Stimulated activated naive CD4-positive, alpha-beta T cell treated with Interleukin-2 at 50 U/mL for 16 hours (primary cell): ENCODE measurements around the gene DNAJC11.
"Not testable (repeated sequence)": the region's sequence is repeated elsewhere in the genome, so short reads cannot be mapped to it uniquely, and the experiment has no call there.

Source experiments
- DNase-seq: peaks from one replicate; lab custom pipeline; 2025; lab: John Stamatoyannopoulos, UW

Gene DNAJC11, protein sequence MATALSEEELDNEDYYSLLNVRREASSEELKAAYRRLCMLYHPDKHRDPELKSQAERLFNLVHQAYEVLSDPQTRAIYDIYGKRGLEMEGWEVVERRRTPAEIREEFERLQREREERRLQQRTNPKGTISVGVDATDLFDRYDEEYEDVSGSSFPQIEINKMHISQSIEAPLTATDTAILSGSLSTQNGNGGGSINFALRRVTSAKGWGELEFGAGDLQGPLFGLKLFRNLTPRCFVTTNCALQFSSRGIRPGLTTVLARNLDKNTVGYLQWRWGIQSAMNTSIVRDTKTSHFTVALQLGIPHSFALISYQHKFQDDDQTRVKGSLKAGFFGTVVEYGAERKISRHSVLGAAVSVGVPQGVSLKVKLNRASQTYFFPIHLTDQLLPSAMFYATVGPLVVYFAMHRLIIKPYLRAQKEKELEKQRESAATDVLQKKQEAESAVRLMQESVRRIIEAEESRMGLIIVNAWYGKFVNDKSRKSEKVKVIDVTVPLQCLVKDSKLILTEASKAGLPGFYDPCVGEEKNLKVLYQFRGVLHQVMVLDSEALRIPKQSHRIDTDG

DNA sequence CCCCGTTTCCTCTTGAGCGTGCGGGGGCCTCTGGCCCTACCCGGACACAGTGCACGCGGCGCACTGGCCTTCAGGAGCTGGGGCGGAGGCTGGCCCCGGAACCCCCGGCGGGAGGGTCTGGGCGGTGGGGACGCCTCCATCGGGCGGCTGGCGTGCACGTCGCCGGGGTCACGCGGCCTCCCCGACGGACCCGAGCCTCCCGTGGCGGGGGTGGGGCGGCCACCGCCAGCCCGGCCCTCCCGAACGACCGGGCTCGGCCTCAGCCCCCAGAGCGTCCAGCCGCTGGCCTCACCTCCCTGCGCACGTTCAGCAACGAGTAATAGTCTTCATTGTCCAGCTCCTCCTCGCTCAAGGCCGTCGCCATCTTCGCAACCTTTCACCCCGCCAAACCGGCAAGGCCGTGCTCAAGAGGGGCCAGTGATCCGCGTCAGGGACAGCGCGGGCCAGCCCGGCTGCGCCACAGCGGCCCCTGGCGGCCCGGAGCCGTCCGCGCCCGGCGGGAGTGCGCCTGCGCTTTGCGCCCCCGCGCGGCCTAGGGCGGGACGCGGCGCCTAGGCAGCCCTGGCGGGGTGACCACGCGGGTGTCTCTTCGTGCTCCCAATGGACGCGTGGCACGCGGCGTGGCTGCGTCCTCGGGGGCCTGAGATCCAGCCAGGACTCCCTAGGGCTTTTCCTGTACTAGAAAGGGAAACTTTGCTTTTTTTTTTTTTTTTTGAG is at the start of gene DNAJC11:
TSS of gene DNAJC11 (minus strand) at position 380 of the 717 bp plus-strand sequence. CDS start at position 364, 16 bp downstream.
- DNase-seq: peak; percentile 85

DNA sequence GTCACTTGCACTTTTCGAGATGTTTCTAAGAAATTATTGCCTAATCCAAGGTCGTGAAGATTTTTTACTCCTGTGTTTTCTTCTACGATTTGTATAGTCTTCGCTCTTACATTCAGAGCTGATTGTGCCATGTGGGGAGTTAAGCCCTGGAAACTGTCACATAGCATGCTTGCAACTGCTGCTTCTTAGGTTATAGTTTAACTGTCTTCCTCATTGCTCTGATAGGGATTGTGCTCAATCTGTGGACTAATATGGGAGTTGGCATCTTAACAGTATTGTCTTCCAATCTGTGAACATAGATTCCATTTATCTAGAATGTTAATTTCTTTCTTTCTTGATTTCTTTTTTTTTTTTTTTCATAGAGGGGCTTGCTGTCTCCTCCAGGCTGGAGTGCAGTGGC is 48.9 kb upstream of the DNAJC11 start:
- DNase-seq: no peak

DNA sequence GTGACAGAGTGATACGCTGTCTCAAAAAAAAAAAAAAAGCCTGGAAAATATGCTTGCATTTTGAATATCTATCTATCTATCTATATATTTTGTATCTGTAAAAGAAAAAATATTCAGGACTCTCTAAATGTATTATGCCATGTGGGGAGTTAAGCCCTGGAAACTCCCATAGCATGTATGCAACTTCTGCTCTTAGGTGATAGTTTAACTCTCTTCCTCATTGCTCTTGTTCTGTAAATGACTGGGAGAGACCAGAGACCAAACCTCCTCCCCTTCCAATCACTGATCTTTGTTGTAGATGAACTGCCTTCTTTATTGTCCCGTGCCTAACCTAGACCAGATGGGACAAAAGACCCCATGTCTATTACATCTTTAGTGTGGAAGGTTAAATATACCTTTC is 46.1 kb upstream of the DNAJC11 start:
- DNase-seq: no peak

DNA sequence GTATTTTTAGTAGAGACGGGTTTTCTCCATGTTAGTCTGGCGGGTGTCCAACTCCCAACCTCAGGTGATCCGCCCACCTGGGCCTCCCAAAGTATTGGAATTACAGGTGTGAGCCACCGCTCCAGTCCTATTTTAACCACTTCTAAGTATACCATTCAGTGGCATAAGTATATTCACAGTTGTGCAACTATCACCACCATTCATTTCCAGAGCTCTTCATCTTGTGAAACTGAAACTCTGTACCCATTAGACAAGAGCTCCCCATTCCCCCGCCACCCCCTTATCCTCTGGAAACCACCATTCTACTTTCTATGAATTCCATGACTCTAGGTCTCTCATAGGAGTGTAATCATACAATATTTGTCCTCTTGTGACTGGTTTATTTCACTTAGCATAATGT is 43.5 kb upstream of the DNAJC11 start:
- peak; percentile 56 for DNase-seq

DNA sequence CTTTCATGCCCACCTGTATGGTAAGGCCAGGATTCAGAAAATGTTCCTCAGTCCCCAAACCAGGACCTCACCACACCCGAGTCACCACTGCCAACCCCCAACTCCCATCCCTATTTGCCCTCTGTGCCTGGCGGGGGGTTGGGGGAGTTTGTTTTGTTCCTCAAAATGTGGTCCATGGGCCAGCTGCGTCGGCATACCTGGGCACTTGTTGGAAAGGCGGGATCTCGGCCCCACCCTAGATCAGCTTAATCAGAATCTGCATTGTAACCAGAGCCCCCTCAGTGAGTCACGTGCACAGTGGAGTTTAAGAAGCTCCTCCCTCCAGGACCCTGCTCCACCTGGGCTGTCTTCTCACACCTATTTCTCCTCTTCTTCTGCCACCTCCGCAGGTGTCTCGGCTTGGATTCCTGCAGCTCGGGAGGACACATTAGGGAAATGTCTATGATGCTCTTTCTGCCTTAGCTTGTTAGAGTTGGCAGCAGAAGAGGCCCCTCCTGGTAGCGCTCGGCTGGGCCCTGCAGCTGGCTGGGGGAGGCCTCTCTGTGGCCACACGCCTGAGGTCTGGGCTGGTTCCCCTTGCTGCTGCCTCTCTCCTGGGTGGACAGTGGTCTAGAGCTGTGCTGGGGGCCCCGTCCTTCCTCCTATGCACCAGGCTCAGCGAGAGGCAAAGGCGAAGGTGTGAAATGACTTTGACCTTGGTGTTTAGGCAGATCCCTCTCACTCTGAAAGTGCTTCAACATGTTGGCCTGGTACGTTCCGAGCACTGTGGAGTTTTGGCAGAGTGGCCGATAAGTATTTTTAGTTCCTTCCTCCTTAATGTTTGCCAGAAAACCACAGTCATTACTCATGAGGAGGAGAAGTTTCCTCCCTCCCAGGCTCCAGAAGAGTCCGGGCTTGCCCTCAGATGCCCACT is 41.8 kb upstream of the DNAJC11 start:
- DNase-seq: no peak

DNA sequence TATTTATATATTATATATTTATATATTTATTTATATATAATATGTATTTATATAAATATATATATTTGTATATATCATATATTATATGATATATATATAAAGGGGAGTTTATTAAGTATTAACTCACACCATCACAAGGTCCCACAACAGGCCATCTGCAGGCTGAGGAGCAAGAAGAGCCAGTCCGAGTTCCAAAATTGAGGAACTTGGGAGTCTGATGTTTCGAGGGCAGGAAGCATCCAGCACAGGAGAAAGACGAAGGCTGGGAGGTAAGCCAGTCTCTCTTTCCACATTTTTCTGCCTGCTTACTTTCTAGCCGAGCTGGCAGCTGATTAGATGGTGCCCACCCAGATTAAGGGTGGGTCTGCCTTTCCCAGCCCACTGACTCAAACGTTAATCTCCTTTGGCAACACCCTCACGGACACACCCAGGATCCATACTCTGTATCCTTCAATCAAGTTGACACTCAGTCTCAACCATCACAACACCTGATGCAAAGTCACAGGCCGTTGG is 41.1 kb upstream of the DNAJC11 start:
- DNase-seq: not testable (repeated sequence)

DNA sequence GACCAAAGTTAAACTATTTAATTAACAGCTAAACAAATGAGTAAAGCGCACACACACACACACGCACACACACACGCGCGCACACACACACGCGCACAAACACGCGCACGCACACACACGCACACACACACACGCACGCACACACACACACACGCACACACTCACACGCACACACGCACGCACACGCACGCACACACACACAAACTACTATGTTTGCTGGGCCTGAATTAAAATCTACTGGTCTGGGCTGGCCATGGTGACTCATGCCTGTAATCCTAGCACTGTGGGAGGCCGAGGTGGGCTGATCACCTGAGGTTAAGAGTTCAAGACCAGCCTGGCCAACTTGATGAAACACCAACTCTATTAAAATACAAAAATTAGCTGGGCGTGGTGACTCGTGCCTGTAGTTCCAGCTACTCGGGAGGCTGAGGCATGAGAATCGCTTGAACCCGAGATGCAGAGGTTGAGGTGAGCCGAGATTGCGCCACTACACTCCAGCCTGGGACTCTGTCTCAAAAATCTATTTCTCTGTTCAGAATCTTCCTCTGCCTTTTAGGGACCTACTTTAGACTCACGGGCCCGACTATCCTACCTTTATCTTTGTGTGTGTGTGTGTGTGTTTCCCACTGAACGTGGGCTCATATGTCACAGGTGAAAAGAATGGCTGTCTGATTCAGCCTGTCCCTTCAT is 37.5 kb upstream of the DNAJC11 start:
- no peak for DNase-seq

DNA sequence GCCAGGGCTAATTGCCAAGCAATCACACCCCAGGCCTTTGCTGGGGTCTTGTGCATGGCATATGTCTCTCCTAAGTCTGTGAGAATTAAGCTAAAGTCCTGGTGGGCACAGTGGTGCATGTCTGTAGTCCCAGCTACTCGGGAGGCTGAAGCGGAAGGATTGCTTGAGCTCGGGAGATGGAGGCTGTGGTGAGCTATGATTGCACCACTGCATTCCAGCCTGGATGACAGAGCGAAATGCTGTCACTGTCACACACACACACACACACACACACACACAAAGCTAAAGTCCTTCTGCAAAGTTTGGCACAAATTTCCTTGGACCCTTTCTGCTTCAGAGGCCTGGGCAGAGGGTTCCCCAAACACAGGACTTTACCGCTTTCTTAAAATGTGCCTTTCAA is 31.3 kb upstream of the DNAJC11 start:
- no peak for DNase-seq

DNA sequence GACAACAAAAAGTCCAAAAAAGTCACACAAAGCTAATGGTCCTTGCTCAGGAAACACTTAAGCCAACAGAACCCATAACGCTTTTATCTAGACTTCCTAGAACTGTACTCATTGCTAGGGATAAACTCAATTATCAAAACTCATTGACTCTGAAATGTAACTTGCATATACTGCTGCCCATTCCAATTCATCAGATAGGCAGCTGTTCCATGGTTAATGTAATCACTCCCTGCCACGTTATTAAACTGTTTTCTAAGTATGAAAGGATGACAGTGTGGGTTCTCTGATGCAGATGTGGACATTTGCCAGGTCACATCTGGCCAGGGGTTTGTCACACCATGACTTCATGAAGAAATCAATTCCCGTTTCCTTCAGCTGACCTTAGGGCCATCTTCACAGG is 30.3 kb upstream of the DNAJC11 start:
- no peak for DNase-seq

DNA sequence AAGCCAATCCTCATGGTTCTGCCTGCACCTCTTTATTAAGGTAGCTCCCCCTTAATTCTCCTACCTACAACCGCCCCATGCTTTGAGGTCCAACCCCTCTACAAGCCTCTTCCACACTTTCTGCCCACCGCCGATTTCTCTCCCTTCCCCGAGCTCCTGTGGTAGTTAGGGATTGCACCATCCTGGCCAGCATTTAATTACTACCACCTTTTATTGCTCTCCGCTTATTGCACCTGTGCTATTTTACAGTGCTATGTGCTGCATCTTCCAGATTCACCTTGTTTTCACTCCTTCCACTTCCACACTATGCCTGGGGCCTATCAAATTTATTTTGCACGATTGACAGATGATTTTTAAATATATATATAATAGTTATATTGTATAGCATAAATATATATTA is 29.3 kb upstream of the DNAJC11 start:
- DNase-seq: no peak

DNA sequence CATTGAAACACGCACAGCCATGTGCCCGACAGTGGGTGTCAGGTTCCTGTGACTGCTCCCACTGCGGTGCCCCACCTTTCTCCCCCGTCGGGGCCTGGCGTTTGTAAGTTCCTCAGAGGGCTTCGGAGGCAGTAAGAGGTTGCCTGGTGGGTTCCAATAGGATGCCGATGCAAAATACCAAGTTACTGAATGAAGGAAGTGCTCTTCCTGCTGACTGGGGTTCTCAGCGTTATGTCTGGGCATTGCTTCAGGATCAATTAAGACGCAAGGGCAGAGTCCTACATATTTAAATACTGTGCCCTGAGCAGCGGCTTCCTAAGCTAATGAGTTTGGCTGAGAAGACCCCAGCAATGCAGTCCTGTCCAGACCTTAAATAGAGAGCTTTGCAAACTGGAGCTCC is 28.9 kb upstream of the DNAJC11 start:
- no peak for DNase-seq

DNA sequence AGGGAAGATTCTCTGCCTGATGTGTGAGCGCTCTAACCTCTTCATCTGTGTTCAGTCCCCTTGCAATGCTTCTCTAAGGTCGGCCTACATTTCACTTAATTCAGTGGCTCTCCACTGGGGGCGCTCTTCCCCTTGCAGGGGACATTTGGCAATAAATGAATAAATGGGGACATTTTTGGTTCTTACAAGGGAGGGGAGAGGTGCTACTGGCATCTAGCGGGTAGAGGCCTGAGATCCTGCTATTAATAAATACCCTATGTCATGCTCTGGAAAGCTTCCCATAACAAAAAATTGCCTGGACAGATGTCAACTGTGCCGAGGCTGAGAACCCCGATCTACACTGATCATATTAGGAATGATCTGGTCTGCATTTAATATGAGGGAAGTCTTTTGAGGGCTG is 25.9 kb upstream of the DNAJC11 start:
- peak; percentile 40 for DNase-seq

DNA sequence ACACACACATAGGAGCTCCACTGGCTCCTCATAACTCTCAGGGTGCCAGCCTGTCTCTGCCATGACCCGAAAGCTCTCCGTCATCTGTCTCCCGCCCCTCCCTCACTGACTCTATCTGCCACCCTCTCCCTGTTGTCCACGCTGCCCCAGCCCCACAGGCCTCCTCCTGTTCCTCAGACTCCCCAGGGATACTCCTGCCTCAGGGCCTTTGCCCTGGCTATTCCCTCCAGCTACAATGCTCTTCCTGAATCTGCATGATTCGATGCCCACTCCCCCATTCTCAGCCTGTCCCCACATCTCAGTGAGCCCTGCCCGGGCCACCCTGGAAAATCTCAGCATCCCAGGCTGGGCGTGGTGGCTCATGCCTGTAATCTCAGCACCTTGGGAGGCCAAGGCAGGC is 24.6 kb upstream of the DNAJC11 start:
- no peak for DNase-seq

DNA sequence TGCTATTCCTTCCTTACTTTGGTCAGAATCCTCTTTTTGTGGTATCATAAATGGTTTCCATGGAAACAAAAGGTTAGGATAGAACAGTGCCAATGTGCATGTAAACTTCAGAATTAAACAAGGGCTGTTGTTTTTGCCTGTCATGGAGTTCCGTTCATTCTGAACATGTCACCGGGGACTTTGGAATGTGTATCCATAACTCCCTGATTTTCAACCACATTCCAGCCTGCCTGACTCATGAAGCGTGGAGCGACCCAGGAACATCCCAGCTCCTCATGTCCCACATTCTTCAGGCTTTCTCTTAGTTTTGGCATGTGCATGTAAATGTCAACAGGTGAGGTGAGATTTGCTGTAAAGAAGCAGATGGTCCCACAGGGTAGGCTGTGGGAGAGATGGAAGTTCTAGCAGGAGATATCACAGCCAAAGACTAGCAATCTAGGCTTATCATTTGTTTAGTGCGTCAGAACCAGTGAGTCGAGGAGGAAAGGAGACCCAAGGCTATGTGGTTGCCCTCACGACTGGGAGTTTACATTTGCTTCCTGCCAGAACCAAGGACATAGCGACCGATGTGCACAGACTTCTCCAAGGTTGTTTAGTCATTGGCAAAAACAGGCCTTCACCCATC is 23.0 kb upstream of the DNAJC11 start:
- DNase-seq: no peak

DNA sequence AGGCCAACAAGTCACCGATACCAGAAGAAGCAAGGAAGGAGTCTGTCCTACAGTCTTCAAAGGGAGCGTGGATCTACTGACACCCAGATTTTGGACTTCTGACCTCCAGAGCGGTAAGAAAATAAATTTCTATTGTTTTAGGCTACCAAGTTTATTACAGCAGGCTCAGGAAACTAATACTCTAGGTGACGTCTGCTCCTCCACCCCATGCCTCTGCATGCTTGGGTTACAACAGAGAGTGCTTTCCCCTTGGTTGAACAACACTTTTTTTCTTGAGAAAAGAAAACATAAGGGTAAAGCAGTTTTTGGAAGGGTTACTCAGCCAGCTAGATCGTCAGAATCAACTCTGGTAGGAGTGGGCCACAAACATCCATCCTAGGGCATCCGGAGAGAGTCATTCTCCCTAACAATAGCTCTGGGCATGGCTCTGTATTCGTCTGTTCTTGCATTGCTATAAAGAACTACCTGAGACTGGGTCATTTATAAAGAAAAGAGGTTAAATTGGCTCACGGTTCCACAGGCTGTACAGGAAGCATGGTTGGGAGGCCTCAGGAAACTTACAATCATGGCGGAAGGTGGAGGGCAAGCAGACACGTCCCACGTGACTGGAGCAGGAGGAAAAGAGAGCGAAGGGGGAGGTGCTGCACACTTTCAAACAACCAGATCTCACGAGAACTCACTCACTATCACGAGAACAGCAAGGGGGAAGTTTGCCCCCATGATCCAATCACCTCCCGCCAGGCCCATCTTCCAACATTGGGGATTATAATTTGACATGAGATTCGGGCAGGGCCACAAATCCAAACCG is 22.2 kb upstream of the DNAJC11 start:
- no peak for DNase-seq

DNA sequence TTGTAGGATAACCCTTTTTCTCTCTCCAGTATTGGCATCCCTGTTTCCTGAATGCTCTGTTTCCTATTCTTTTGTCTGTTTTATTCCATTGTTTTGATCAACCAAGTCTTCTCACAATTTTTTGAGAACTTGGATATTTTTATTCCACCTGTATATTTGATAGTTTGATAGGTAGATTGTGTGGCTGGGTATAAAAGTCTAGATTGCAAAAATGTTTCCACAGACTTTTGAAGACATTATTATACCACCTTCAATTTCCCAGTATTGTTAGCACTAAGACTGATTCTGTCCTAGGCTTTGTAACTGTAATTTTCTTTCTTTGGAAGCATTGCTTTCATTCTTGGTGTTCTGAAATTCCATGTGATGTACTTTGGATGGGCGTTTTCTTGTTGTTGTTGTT is 9.6 kb upstream of the DNAJC11 start:
- no peak for DNase-seq

DNA sequence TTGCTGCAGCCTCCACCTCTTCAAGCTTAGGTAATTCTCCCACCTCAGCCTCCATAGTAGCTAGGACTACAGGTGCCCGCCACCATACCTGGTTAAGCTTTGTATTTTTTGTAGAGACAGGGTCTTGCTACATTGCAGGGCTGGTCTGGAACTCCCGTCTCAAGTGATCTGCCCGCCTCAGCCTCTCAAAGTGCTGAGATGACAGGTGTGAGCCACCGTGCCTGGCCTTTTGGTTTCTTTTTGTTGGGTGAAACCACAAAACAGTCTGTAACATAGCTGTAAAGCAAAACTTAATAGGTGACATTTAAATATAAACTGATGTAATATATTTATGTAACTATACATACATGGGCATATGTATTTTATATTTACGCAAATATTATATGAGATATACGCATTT is 3.1 kb upstream of the DNAJC11 start:
- no peak for DNase-seq

DNA sequence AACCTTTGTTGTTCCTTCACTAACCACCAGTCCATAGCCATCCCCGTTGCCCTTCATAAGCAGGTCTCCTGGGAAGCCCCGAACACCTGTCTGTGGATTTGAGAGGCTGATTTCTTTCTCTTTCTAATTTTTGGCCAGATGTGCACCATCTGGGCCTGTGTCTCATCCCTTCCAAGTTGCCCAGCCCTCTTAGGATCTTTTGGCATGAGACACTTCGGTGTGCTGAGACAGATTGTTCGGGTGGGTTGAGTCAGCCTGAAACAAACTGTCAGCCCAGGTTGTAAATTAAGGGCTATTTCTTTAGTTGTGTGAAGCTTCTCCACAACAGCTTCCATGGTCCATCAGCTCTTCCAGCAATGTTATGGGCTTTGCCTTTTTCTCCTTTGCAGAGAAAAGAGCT is 1.4 kb upstream of the DNAJC11 start:
- DNase-seq: no peak

DNA sequence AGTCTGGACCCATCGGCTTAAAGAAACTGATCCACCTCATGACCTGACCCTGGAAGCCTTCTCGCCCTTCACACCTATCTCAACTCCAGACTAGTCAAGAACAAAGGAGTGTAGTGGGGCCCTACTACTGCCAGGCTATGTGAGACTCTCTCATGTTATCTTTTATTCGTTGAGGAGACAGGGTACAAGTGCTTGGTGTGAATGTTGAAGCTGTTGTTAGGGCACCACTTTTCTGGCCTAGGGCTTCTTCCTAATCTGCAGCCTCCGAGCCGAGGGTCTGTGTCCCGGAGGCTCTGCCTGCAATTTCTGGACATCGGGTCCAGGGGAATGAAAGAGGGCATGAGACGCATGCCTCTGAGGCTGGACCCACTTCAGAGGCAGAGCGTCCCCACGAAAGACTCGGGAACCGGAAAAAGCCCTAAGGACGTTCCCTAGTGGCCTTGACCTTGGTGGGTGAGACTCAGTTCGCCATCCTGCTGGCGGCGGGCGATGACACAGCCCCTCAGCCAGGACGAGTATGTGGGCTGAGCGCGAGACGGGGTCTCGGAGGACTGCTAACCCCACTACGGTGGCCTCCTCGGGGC is 671 bp downstream of the DNAJC11 start:
- DNase-seq: no peak

DNA sequence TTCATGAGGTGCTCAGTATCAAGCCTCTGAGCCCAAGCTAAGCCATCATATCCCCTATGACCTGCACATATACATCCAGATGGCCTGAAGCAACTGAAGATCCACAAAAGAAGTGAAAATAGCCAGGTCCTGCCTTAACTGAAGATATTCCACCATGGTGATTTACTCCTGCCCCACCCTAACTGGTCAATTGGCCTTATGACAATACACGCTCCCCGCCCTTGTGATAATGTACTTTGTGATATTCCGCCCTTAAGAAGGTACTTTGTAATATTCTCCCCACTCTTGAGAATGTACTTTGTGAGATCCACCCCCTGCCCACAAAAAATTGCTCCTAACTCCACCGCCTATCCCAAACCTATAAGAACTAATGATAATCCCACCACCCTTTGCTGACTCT is 1.7 kb downstream of the DNAJC11 start:
- DNase-seq: not testable (repeated sequence)
